GM10248 (cell line): Measurements from ENCODE around the gene MAPKAP1.

Experiments used
- CTCF ChIA-PET: fragments of 300-600 bp; sonication (Branson Sonifier 250); formaldehyde crosslinking; extraction: SDS; loops from one replicate; lab custom pipeline; 2021; ENCODE audit warnings: antibody characterized with exemption; lab: Yijun Ruan, JAX
- POLR2A ChIA-PET: fragments of 350-650 bp; sonication (Branson Sonifier 250); formaldehyde crosslinking; extraction: SDS; loops from one replicate; lab custom pipeline; 2020; ENCODE audit warnings: antibody characterized with exemption; lab: Yijun Ruan, JAX
- DNase-seq: peaks from one replicate; pipeline ENCODE4 v3.0.0; 2012; ENCODE audit errors: extremely low spot score
- TF ChIP-seq, protein P1 (sequence below): IDR thresholded peaks from 2 replicates; pipeline ENCODE4 v1.5.1; 2012; ENCODE audit warnings: mild to moderate bottlenecking, low read depth; ENCODE audit errors: extremely low read depth, missing control alignments, control extremely low read depth

Gene MAPKAP1

GRCh38 chr9:125682340-125682739, 24.7 kb downstream of the MAPKAP1 start:
- TF ChIP-seq, protein P1, sequence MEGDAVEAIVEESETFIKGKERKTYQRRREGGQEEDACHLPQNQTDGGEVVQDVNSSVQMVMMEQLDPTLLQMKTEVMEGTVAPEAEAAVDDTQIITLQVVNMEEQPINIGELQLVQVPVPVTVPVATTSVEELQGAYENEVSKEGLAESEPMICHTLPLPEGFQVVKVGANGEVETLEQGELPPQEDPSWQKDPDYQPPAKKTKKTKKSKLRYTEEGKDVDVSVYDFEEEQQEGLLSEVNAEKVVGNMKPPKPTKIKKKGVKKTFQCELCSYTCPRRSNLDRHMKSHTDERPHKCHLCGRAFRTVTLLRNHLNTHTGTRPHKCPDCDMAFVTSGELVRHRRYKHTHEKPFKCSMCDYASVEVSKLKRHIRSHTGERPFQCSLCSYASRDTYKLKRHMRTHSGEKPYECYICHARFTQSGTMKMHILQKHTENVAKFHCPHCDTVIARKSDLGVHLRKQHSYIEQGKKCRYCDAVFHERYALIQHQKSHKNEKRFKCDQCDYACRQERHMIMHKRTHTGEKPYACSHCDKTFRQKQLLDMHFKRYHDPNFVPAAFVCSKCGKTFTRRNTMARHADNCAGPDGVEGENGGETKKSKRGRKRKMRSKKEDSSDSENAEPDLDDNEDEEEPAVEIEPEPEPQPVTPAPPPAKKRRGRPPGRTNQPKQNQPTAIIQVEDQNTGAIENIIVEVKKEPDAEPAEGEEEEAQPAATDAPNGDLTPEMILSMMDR: no peak
- ChIA-PET POLR2A (no interaction called here), CTCF (interaction anchor here (1.0 to 1.6 kb wide), 2 partner anchors 10 to 24 kb away, joined by 3 to 4 read pairs; no protein-coding TSS in a partner anchor)

GRCh38 chr9:125681657-125682056, 25.4 kb downstream of the MAPKAP1 start:
- ChIA-PET CTCF (interaction anchor here (0.9 to 1.6 kb wide), 6 partner anchors 9 to 45 kb away, joined by 3 to 4 read pairs (median 3); no protein-coding TSS in a partner anchor), POLR2A (interaction anchor here (1.4 kb wide), 1 partner anchor 20 kb away, joined by 3 read pairs; no protein-coding TSS in a partner anchor)
- TF ChIP-seq, protein P1: no peak
- no peak for DNase-seq

More at GRCh38 chr9:125682340-125682739, 24.7 kb downstream of the MAPKAP1 start:
- DNase-seq: no peak

- no peak for DNase-seq
- TF ChIP-seq, protein P1: no peak
- POLR2A ChIA-PET: interaction anchor here (1.4 kb wide), 1 partner anchor 20 kb away, joined by 3 read pairs; no protein-coding TSS in a partner anchor
- CTCF ChIA-PET: interaction anchor here (0.7 to 2.5 kb wide), 7 partner anchors 7 to 44 kb away, joined by 3 to 9 read pairs (median 3); no protein-coding TSS in a partner anchor
These were observed 25.9 kb downstream of the MAPKAP1 start for GRCh38 chr9:125681086-125681622.

- ChIA-PET CTCF (interaction anchor here (0.7 to 2.5 kb wide), 7 partner anchors 8 to 273 kb away, joined by 3 to 9 read pairs (median 3); no protein-coding TSS in a partner anchor), POLR2A (interaction anchor here (1.4 kb wide), 1 partner anchor 21 kb away, joined by 3 read pairs; no protein-coding TSS in a partner anchor)
- TF ChIP-seq, protein P1: no peak
- DNase-seq: no peak
These were observed 26.6 kb downstream of the MAPKAP1 start for GRCh38 chr9:125680445-125680844.

DNA sequence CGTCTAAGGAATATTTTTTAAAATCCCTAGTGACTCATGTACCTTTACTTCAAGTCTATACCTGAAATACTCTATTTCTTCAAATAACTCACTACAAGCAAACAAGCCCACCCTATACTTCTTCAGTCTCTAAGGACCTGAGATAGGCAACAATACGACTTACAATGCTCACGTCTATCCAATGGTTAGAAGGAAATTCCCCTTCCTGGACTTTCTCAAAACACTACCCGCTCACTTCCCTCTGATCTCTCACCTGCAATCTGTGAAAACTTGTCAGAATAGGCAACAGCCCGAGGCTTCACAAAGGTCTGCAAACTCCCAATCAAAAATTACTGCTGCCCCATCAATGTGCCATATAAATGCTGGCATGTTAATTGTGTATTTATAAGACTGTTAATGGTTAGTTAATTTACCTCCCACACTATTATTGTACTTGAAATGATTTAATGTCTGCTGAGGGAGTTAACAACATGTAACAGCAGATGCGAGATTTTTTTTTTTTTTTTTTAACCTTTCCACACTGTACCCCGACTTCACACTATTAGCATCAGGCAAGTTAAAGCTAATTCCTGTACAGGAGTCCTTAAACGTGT, 27.3 kb downstream of the MAPKAP1 start:
- DNase-seq: no peak
- TF ChIP-seq, protein P1: no peak
- ChIA-PET CTCF (interaction anchor here (1.1 to 2.5 kb wide), 2 partner anchors 23 to 272 kb away, joined by 3 to 9 read pairs; no protein-coding TSS in a partner anchor), POLR2A (no interaction called here)
